Stimulated activated CD4-positive, alpha-beta T cell treated with anti-CD3 and anti-CD28 coated beads, Interleukin-4, amount 100 ng/mL, for 4 hours (primary cell): ENCODE data around the gene BTAF1.
"Not testable (repeated sequence)": the region's sequence is repeated elsewhere in the genome, so short reads cannot be mapped to it uniquely, and the experiment has no call there.

Source experiments
- DNase-seq, 2 experiments: peaks; one replicate each; pipeline ENCODE4 v3.0.0-alpha.2; 2020

BTAF1 gene

GRCh38 chr10:91923371-91924211, at the start of gene BTAF1:
Gene BTAF1, plus strand, starts transcription at chr10:91923770. Its CDS starts 307 bp downstream, at chr10:91924077.
- DNase-seq, result peak; percentile 90 to 92

- DNase-seq, result no peak
Observed at GRCh38 chr10:91875156-91875555, 48.4 kb upstream of the BTAF1 start.

DNA sequence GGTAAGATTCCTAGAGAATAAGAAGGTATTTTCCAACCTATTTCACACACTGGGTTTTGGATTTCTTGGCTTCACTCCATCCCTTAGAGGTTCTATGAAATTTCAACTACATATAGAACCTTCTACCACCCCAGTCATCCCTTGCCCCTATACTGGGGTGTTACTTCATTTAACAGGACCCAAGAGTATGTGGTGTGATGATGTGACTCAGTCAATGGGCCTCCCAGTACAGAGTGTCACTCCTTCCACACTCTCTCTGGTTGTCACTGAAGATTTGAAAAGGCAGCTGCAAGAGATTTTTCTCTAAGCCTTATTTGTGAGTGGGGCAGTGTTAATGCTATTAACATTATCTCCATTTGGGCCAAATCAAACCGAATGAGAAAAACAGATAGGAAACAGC, 47.8 kb upstream of the BTAF1 start:
- DNase-seq, result no peak

- no peak for DNase-seq
Observed at GRCh38 chr10:91879515-91880170, 43.9 kb upstream of the BTAF1 start.

DNA sequence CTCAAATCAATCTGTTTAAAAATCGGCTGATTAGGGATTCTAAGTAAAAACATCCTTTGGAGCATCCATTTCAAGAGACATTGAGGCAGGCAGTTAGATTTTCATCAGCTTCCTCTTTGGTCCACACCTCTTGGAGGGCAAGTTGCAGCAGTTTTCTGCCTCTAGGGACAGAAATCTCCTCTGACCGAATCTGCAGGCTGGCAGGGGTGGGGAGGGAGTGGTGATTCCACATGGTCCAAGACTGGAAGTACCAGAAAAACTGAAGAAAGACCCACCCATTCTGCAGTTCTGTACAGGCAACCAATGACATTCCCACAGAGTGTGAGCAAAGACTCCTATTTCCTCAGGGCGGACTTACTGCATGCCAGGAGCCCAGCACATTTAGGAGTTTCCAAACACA, 43.3 kb upstream of the BTAF1 start:
- DNase-seq, result no peak

DNA sequence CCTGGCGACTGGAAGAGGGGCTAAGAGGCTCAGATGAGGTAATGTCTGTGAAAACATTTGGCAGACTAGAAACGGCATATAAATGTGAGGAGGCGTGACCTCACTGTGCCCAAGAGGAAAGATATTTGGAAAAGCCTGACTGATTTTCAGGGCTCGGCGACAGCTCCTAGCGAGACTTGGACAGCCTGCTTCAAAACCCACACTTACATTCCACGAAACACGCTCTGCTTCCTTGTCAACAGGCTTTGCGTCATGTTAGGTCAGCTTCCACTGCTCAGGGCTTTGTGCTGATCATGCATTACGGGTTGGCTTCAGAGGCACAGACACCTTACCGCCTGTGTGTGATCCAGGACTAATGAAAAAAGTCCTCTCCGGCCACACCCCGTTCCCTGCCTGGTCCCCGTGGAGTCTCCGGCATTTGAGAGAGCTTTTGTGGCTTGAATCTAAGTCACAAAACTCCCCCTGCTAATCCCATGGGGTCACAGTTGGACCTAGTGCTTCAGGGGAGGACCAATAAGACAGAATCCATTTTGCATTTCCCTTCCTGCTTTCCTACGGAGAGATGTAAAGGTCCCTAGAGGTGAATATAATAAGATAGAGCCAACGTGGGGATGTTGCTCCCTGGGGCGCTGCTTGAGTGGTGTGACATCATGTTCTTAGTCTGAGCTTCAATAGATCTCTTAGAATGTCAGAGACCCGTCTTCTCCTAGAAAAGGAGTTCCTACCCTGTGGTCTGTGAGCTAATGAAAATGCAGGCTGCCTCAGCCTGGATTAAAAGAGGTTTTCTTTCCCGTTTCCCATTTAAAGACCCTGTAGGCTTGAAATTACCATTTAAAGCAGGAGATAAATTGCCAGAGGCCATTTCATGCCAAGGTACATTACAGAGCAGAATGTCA, 39.8 kb upstream of the BTAF1 start:
- no peak for DNase-seq

GRCh38 chr10:91884536-91884935, 39.0 kb upstream of the BTAF1 start:
- no peak for DNase-seq

DNA sequence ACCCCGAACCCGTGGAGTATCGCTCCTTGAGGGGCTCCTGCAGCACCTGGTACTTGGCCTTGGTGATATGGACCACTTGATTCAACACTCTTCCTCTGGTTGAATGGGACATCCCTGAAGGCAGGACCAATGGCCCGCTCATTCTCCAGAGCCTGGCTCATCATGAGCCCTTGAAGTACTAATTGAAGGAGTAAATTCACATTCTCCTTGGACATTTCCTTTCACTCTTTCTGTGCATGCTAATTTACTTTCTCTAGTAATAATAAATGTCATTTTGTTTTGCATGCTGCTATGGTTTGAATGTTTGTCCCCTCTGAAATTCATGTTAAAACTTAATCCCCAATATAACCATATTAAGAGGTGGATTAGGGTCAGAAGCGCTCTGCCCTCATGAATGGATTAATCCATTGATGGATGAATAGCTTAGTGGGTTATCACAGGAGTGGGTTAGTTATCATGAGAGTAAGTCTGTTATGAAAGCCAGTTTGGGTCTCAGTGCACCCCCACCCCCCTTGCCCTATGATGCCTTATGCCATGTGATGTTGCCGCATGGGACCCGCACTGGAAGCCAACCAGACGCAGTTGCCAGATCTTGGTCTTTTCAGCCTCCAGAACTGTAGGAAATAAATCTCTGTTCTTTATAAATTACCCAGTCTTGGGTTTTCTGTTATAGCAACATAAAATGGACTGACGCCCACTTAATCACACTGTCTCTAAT, 38.0 kb upstream of the BTAF1 start:
- no peak for DNase-seq

GRCh38 chr10:91886954-91887271, 36.7 kb upstream of the BTAF1 start:
- no peak for DNase-seq

DNA sequence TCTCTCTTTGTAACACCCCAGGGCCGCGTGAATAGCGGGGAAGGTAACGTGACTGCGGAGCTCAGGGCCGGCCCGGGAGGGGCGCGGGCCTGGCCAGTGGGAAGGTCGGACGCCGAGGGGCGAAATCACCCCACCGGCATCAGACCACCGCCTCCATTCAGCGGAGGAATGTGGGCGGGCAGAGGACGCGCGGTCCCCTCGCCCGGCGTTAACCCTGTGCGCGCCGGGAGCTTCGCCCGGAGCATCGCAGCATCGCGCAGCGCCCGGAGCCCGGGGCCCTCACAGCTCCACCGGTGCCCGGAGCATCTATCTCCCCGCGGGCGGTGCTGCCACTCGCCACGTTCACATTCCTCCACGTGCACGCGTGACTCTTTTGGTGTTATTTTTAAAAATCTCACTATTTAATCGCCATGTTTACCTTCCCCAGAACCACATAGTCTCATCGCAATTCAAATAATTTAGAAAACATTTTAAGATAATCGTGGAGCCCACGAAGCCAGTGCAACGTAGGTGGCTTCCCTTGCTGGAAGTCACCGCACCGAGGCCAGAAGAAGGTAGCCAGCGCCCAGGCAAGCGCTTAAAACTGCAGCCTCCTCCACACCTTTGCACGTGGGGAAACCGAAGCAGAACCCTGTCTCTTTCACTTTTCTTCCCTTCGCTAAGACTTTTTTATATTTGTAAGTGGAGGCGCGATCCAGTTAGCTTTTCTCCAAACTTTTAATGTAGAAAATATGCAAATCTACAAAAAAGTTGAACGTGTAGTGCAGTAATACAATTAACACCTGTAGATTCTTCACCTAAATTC, 36.1 kb upstream of the BTAF1 start:
- peak; percentile 7 to 15 for DNase-seq

GRCh38 chr10:91891125-91892001, 32.2 kb upstream of the BTAF1 start:
- no peak for DNase-seq

- no peak for DNase-seq
Observed at GRCh38 chr10:91893051-91893450, 30.5 kb upstream of the BTAF1 start.

GRCh38 chr10:91894261-91894685, 29.3 kb upstream of the BTAF1 start:
- not testable (repeated sequence) for DNase-seq

- no peak for DNase-seq
Observed at GRCh38 chr10:91896212-91896756, 27.3 kb upstream of the BTAF1 start.

DNA sequence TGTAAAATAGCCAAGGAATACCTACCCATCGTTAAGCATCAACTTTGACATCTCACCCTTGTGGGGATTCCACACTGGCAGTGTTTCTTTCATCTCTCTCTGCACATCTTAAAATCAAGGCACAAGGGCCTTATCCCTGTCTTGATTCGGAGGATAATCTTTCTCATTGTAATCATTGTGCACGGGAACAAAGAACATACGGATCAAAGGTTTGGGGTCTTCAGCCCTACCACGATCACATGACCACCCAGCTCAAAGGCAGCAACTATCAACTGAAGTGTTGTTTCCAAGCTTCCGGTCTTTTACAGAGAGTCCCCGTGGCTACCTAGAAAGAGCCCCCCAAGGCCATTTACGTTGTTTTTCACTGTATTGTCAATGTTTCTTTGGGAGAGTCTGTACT, 26.1 kb upstream of the BTAF1 start:
- DNase-seq, result no peak

GRCh38 chr10:91901784-91902677, 21.5 kb upstream of the BTAF1 start:
- peak; percentile 37 to 74 for DNase-seq

DNA sequence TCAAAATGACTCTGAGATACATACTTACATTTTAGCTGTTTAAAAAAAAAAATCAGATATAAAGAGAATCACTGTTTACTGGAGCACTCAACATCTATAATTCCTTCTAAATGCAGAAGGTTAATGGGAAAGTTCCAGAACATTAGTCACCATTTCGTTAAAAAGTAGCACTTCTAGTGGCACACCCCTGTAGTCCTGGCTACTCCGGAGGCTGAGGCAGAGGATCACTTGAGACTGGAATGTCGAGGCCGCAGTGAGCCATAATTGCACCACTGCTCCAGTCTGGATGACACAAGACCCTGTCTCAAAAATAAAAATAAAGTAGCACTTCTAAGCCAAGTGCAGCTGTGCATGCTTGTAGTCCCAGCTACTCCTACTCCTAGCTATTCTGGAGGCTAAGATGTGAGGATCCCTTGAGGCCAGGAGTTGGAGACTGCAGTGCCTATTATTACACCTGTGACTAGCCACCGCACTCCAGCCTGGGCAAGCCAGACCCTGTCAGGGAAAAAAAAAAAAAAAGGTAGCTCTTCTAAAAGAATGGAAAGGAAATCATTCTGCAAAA, 16.5 kb upstream of the BTAF1 start:
- no peak for DNase-seq

DNA sequence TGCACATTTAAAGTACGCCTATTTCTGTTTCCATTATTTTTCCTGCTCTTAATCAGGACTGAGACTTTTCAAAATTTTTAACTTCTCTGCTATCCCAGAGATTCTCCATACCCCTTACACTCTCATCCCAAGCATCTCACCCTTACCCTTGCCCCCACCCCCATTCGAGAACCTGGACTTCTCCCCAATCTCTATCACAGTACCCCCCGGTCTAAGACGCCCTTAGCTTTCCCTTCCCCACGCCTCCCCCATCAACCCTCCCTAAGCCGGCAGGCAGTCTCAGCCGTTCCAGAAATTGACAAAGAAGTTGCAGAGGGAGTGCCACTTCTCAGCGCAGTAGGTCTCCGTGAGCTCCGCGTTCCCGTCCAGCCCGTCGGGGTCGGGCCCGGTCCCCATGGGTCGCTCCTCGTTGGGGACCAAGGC, 15.6 kb upstream of the BTAF1 start:
- no peak for DNase-seq
